HepG2 (cell line): ENCODE measurements around the gene CTRL. TPM values are rescaled to one million over a fixed set of nuclear protein-coding genes. Genes with fewer than 3 reads are reported as not detected.

Experiments
- FOXA1 ChIP-seq, 2 experiments: fragments of 450-650 bp in 1 of 2; sonication (generic) in 1 of 2; formaldehyde crosslinking in 1 of 2; IDR thresholded peaks; 2 replicates each; pipeline versions ENCODE4 v1.4.0 to v1.6.1; 2016 to 2020; ENCODE audit warnings: missing genetic modification reagents in 1 of 2
- FOXC1 ChIP-seq: sonication (generic); formaldehyde crosslinking; IDR thresholded peaks from 2 replicates; pipeline ENCODE4 v1.8.0; 2022; ENCODE audit warnings: mild to moderate bottlenecking, missing genetic modification reagents, borderline replicate concordance
- HDAC1 ChIP-seq: sonication (generic); formaldehyde crosslinking; IDR thresholded peaks from 2 replicates; pipeline ENCODE4 v1.5.1; 2020; ENCODE audit warnings: mild to moderate bottlenecking, missing genetic modification reagents
- KLF13 ChIP-seq: sonication (generic); formaldehyde crosslinking; IDR thresholded peaks from 2 replicates; pipeline ENCODE4 v1.4.0; 2020; ENCODE audit warnings: mild to moderate bottlenecking, missing genetic modification reagents
- ONECUT2 ChIP-seq: sonication (generic); formaldehyde crosslinking; IDR thresholded peaks from 2 replicates; pipeline ENCODE4 v1.4.0; 2020; ENCODE audit warnings: missing genetic modification reagents
- PHF21A ChIP-seq: sonication (generic); formaldehyde crosslinking; IDR thresholded peaks from 2 replicates; pipeline ENCODE4 v1.5.0; 2020; ENCODE audit warnings: mild to moderate bottlenecking, missing genetic modification reagents
- RXRA ChIP-seq: sonication (generic); formaldehyde crosslinking; IDR thresholded peaks from 2 replicates; pipeline ENCODE4 v1.5.1; 2020; ENCODE audit warnings: missing genetic modification reagents
- SIN3A ChIP-seq: IDR thresholded peaks from 2 replicates; pipeline ENCODE4 v1.6.1; 2011; ENCODE audit warnings: low read depth, mild to moderate bottlenecking, control low read depth, low read length, borderline replicate concordance
- SIX4 ChIP-seq: sonication (generic); formaldehyde crosslinking; IDR thresholded peaks from 2 replicates; pipeline ENCODE4 v1.4.0; 2020; ENCODE audit warnings: missing genetic modification reagents
- STAT5B ChIP-seq: sonication (generic); formaldehyde crosslinking; IDR thresholded peaks from 2 replicates; pipeline ENCODE4 v1.4.0; 2020; ENCODE audit warnings: missing genetic modification reagents
- ZBTB20 ChIP-seq: sonication (generic); formaldehyde crosslinking; IDR thresholded peaks from 2 replicates; pipeline ENCODE4 v1.8.1; 2023; ENCODE audit warnings: missing genetic modification reagents, low read depth, mild to moderate bottlenecking, borderline replicate concordance
- ZKSCAN1 ChIP-seq: fragments of 150-350 bp; IDR thresholded peaks from 2 replicates; pipeline ENCODE4 v1.6.1; 2014; ENCODE audit warnings: low read length
- ZNF543 ChIP-seq: sonication (generic); formaldehyde crosslinking; IDR thresholded peaks from 2 replicates; pipeline ENCODE4 v1.4.0; 2020; ENCODE audit warnings: mild to moderate bottlenecking, missing genetic modification reagents
- ZNF570 ChIP-seq: sonication (generic); formaldehyde crosslinking; IDR thresholded peaks from 2 replicates; pipeline ENCODE4 v1.4.0; 2020; ENCODE audit warnings: mild to moderate bottlenecking, missing genetic modification reagents, borderline replicate concordance
- ZNF616 ChIP-seq: sonication (generic); formaldehyde crosslinking; IDR thresholded peaks from 2 replicates; pipeline ENCODE4 v1.5.0; 2020; ENCODE audit warnings: low read depth, mild to moderate bottlenecking, missing genetic modification reagents
- ZNF770 ChIP-seq: sonication (generic); formaldehyde crosslinking; IDR thresholded peaks from 2 replicates; pipeline ENCODE4 v1.5.0; 2020; ENCODE audit warnings: mild to moderate bottlenecking, missing genetic modification reagents
- ZSCAN31 ChIP-seq: sonication (generic); formaldehyde crosslinking; IDR thresholded peaks from 2 replicates; pipeline ENCODE4 v1.5.0; 2020; ENCODE audit warnings: low read depth, mild to moderate bottlenecking, missing genetic modification reagents
- polyA plus RNA-seq, 8 experiments: library from polyadenylated mRNA; depleted of rRNA in 3 of 8; stranded (reverse) in 7 of 8; unstranded in 1 of 8; fragments of >200 nt; fragmentation: Illumina TruSeq in 4 of 8; extraction: Trizol in 4 of 8; gene quantifications; 2 replicates each; pipeline versions ENCODE4 v1.2.1 to v1.2.3, GENCODE V29; 2011 to 2016; ENCODE audit warnings: low read depth in 4 of 8, missing spikeins in 1 of 8, mixed read lengths in 1 of 8; ENCODE audit not compliant: insufficient read depth in 1 of 8
- total RNA-seq, 5 experiments: library from RNA; depleted of rRNA; stranded (reverse); fragments of >200 nt; fragmentation: Illumina TruSeq; extraction: Trizol; gene quantifications; 2 replicates each; pipeline ENCODE4 v1.2.3, GENCODE V29; 2016; ENCODE audit warnings: low read depth in 1 of 5
- TF ChIP-seq, protein P1 (sequence below): IDR thresholded peaks from 2 replicates; pipeline ENCODE4 v1.6.1; 2016
- TF ChIP-seq, protein P2 (sequence below): sonication (generic); formaldehyde crosslinking; IDR thresholded peaks from one replicate; pipeline ENCODE4 v1.5.1; 2020; ENCODE audit warnings: mild to moderate bottlenecking, missing genetic modification reagents; ENCODE audit errors: not compliant biosample characterization

The CTRL gene
- total and polyA plus RNA-seq, 2 of the 13 experiments (the other 11 are each of a cell fraction or from before 2014, with no cell fraction given) = 1.9 to 2.7 TPM

DNA sequence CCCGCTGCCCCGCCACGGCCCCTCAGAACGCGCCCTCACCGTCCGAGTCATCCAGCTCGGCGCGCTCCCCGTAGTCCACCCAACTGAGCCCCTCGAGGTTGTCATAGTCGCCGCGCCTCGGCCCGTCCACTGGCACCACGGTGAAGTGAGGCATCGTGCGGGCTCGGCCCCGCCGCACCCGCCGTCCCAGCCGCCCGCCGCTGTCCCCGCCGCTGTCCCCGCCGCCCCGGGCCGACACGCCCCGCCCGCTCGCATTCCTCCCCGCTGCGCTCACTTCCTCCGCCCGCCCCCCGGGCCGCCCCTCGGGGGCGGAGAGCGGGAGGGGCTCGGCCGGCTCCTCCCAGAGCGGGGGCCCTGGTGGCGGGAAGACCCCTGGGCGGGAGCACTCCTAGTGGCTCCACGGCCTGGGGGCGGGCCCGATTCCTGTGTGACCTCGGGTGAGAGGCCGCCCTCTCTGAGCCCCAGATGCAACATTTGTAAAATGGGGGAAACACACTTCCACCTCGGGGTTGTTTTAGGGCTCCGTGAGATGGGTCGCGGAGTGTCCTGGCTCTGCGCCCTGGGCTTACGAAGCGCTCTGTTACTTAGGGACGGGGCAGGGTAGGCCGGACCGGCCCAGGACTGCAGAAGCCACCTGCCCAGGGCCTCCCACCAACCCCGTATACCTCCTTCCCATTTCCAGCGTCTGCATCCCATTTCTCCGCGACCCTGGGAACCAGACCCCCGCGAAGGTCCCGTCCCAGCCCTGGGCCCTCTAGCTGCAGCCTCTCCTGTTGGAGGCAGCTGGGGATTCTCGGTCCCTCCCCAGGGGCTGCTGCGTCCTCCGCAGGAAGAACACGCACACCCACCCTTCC, 37.0 kb upstream of the CTRL start, which contains the start of gene SLC12A4 (continued):
- TF ChIP-seq STAT5B (CRISPR knock-in tag) (no peak), RXRA (CRISPR knock-in tag) (peak; percentile 51), ZBTB20 (CRISPR knock-in tag) (no peak), ZNF570 (no peak), PHF21A (peak; percentile 64), SIX4 (CRISPR knock-in tag) (no peak), KLF13 (no peak), ZNF616 (CRISPR knock-in tag) (no peak), FOXA1 (IDR thresholded peaks at IDR 0.05) (no peak), FOXA1 (CRISPR knock-in tag; IDR thresholded peaks at IDR 0.05) (no peak), ZSCAN31 (no peak), SIN3A (0 out of 2 replicates have a peak, but pooled peaks have one; percentile 71), ONECUT2 (CRISPR knock-in tag) (no peak), ZKSCAN1 (peak; percentile 43), FOXC1 (CRISPR knock-in tag) (no peak), ZNF543 (CRISPR knock-in tag) (peak; percentile 99), ZNF770 (CRISPR knock-in tag) (peak; percentile 85), HDAC1 (CRISPR knock-in tag) (peak; percentile 90)
- TF ChIP-seq, protein P1, sequence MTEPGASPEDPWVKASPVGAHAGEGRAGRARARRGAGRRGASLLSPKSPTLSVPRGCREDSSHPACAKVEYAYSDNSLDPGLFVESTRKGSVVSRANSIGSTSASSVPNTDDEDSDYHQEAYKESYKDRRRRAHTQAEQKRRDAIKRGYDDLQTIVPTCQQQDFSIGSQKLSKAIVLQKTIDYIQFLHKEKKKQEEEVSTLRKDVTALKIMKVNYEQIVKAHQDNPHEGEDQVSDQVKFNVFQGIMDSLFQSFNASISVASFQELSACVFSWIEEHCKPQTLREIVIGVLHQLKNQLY (CRISPR knock-in tag) = 0 out of 2 replicates have a peak, but pooled peaks have one; percentile 32
- TF ChIP-seq, protein P2, sequence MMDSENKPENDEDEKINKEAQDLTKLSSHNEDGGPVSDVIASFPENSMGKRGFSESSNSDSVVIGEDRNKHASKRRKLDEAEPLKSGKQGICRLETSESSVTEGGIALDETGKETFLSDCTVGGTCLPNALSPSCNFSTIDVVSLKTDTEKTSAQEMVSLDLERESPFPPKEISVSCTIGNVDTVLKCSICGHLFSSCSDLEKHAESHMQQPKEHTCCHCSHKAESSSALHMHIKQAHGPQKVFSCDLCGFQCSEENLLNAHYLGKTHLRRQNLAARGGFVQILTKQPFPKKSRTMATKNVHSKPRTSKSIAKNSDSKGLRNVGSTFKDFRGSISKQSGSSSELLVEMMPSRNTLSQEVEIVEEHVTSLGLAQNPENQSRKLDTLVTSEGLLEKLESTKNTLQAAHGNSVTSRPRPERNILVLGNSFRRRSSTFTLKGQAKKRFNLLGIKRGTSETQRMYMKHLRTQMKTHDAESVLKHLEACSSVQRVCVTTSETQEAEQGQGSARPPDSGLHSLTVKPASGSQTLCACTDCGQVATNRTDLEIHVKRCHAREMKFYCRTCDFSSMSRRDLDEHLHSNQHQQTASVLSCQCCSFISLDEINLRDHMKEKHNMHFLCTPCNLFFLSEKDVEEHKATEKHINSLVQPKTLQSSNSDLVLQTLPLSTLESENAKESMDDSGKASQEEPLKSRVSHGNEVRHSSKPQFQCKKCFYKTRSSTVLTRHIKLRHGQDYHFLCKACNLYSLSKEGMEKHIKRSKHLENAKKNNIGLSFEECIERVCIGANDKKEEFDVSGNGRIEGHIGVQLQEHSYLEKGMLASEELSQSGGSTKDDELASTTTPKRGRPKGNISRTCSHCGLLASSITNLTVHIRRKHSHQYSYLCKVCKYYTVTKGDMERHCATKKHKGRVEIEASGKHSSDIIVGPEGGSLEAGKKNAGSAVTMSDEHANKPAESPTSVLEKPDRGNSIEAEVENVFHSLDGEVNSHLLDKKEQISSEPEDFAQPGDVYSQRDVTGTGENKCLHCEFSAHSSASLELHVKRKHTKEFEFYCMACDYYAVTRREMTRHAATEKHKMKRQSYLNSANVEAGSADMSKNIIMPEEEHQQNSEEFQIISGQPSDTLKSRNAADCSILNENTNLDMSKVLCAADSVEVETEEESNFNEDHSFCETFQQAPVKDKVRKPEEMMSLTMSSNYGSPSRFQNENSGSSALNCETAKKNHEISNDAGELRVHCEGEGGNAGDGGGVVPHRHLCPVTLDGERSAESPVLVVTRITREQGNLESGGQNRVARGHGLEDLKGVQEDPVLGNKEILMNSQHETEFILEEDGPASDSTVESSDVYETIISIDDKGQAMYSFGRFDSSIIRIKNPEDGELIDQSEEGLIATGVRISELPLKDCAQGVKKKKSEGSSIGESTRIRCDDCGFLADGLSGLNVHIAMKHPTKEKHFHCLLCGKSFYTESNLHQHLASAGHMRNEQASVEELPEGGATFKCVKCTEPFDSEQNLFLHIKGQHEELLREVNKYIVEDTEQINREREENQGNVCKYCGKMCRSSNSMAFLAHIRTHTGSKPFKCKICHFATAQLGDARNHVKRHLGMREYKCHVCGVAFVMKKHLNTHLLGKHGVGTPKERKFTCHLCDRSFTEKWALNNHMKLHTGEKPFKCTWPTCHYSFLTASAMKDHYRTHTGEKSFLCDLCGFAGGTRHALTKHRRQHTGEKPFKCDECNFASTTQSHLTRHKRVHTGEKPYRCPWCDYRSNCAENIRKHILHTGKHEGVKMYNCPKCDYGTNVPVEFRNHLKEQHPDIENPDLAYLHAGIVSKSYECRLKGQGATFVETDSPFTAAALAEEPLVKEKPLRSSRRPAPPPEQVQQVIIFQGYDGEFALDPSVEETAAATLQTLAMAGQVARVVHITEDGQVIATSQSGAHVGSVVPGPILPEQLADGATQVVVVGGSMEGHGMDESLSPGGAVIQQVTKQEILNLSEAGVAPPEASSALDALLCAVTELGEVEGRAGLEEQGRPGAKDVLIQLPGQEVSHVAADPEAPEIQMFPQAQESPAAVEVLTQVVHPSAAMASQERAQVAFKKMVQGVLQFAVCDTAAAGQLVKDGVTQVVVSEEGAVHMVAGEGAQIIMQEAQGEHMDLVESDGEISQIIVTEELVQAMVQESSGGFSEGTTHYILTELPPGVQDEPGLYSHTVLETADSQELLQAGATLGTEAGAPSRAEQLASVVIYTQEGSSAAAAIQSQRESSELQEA = peak; percentile 25
